Heart left ventricle (tissue), 16 donors: ENCODE data around the gene CDK18. TPM values are rescaled to one million over a fixed set of nuclear protein-coding genes. Genes with fewer than 3 reads are reported as not detected.

ENCODE experiments used
- ATAC-seq, 4 donors: fragments of 200-7000 bp; cut with Tn5 transposase; one replicate each; pipeline ENCODE4 v1.9.1; 2020 to 2022; ENCODE audit warnings: moderate library complexity in 4 of 4, mild to moderate bottlenecking in 3 of 4, moderate number of reproducible peaks in 1 of 4
- DNase-seq, 5 donors: peaks; one replicate each; pipeline ENCODE4 v3.0.0-alpha.2; 2020
- H3K27ac ChIP-seq, 12 donors: fragments of 200-600 bp; sonication (generic) in 4 of 12; one replicate each; pipeline versions ENCODE4 v1.5.0 to v1.8.0; 2016 to 2022; ENCODE audit warnings: mild to moderate bottlenecking in 2 of 12
- H3K27me3 ChIP-seq, 9 donors: fragments of 200-600 bp; sonication (generic) in 2 of 9; one replicate each; pipeline versions ENCODE4 v1.5.1 to v1.8.0; 2016 to 2022; ENCODE audit warnings: mild to moderate bottlenecking in 3 of 9
- H3K36me3 ChIP-seq, 9 donors: fragments of 200-600 bp; sonication (generic) in 2 of 9; one replicate each; pipeline versions ENCODE4 v1.5.0 to v1.8.0; 2018 to 2022; ENCODE audit warnings: mild to moderate bottlenecking in 2 of 9
- H3K4me1 ChIP-seq, 12 donors: fragments of 200-600 bp; sonication (generic) in 4 of 12; one replicate each; pipeline versions ENCODE4 v1.5.0 to v1.8.0; 2016 to 2022; ENCODE audit warnings: mild to moderate bottlenecking in 3 of 12
- H3K4me3 ChIP-seq, 12 donors: fragments of 200-600 bp; sonication (generic) in 4 of 12; one replicate each; pipeline versions ENCODE4 v1.5.0 to v1.8.0; 2017 to 2022; ENCODE audit warnings: mild to moderate bottlenecking in 9 of 12, moderate library complexity in 4 of 12
- H3K9me3 ChIP-seq, 12 donors: fragments of 200-600 bp; sonication (generic) in 4 of 12; one replicate each; pipeline versions ENCODE4 v1.5.0 to v1.8.0; 2016 to 2022; ENCODE audit warnings: mild to moderate bottlenecking in 1 of 12
- CTCF ChIP-seq, 12 donors: fragments of 200-600 bp; sonication (generic) in 4 of 12; IDR thresholded peaks; one replicate each; pipeline versions ENCODE4 v1.5.0 to v1.8.0; 2018 to 2022; ENCODE audit warnings: antibody characterized with exemption in 12 of 12, mild to moderate bottlenecking in 5 of 12
- POLR2A ChIP-seq, 2 donors: fragments of 450-650 bp; IDR thresholded peaks; one replicate each; pipeline ENCODE4 v1.6.1; 2017; ENCODE audit warnings: antibody characterized with exemption in 2 of 2, mild to moderate bottlenecking in 2 of 2, moderate library complexity in 2 of 2
- WGBS, 4 donors: extraction: QIAGEN DNeasy Blood & Tissue Kit in 2 of 4; methylation state at CpG; one replicate each; pipeline versions ENCODE4 v1.1.5 to v1.1.7; 2013 to 2018; 5-methylcytosine and 5-hydroxymethylcytosine counted together
- intact Hi-C, 10 donors: fragments of 100-400 bp; cut with DNase I; formaldehyde crosslinking; loops; one replicate each; pipeline versions ENCODE4 v1.11.1 to v1.14.2; 2022
- polyA plus RNA-seq, 2 donors: library from polyadenylated mRNA; stranded (reverse); fragments of 200-250 nt; gene quantifications; one replicate each; pipeline ENCODE4 v1.2.3, GENCODE V29; 2013
- total RNA-seq, 9 donors: library from RNA; depleted of rRNA in 2 of 9; stranded (reverse); fragments of >200 nt in 2 of 9; fragmentation: NEBNext Ultra II Directional in 3 of 9; extraction: Animal tissue kit (Norgen Biotek cat#: 25700) in 3 of 9; gene quantifications; one replicate each; pipeline versions ENCODE4 v1.1.0 to v1.2.4, GENCODE V29; 2016 to 2023
- donor health status: ischemic (EF 13 %, LVEDD 7.1; RV severe dilation, severe dysfunction).
- donor health status: healthy with polysubstance abuse.
- donor health status: DM: no; HTN: yes; CAD: no.
- donor health status: DM: no; HTN: no; CAD: no.
- donor health status: ischemic (EF 25% LVEDD 6.9; RV normal size, moderate dysfunction).
- donor health status: ischemic (EF 25% LVEDD 5.7; RV mildly dilated, moderate dysfunction).
- donor health status: healthy.
- donor health status: DM: yes; HTN: yes; CAD: no.
- donor health status: ischemic (EF 35%, LVEDD 5.7; RV mildly dilated, moderate dysfunction).
- donor health status: nonischemic (EF 11% LVEDD 7.7; RV severe dilation, severe dysfunction).
- donor health status: DM: yes; HTN: yes; CAD: no.
- donor health status: PGD.
- donor health status: ischemic (EF 29% LVEDD 5.4; RV normal size, mild dysfunction).
- donor health status: nonischemic (EF 23%, LVEDD 6.1; RV moderate dilation, normal function).

Gene CDK18
- total and polyA plus RNA-seq, 11 donors = 62.5 to 198 (median 141) TPM

- TF ChIP-seq POLR2A (IDR thresholded peaks at IDR 0.05) (no peak), CTCF (IDR thresholded peaks at IDR 0.05) (peak in 1 of 12 donors; percentile 3)
- H3K27me3 ChIP-seq = peaks cover 0 to 13% (median 0%) of the 10 kb centered on the region in 9 donors
- DNase-seq (peak; percentile 80 to 88 (median 85)), ATAC-seq (peak; percentile 90 to 94 (median 90))
- H3K27ac ChIP-seq = peak overlapping the region; percentile 26 to 86 (median 79)
- no peaks in the 10 kb centered on the region for H3K36me3 ChIP-seq
- H3K4me3 ChIP-seq = peak overlapping the region in 10 of 12 donors; percentile 15 to 48 (median 36)
- 0 to 2% (median 1%) methylated on average over 24 to 25 of the region's 25 CpGs for WGBS, 4 donors
- intact Hi-C loops = loop anchor here in 2 of 10 donors (5.0 kb wide), 1 partner anchor 39 kb away; no protein-coding TSS in a partner anchor
- no peaks in the 10 kb centered on the region for H3K9me3 ChIP-seq
- H3K4me1 ChIP-seq = peaks cover 0 to 23% (median 18%) of the 10 kb centered on the region in 12 donors
Observed at GRCh38 chr1:205543351-205544301, 39.2 kb downstream of the CDK18 start.

GRCh38 chr1:205545001-205545919 lies 40.8 kb downstream of the CDK18 start:
- peaks cover 0 to 21% (median 17%) of the 10 kb centered on the region in 12 donors for H3K4me1 ChIP-seq
- peaks cover 0 to 19% (median 0%) of the 10 kb centered on the region in 9 donors for H3K27me3 ChIP-seq
- no peak overlapping the region for H3K4me3 ChIP-seq
- no peaks in the 10 kb centered on the region for H3K9me3 ChIP-seq
- no peaks in the 10 kb centered on the region for H3K36me3 ChIP-seq
- intact Hi-C loops = no loop called here
- ATAC-seq = no peak
- DNase-seq = peak in 1 of 5 donors; percentile 11
- H3K27ac ChIP-seq = peak overlapping the region in 1 of 12 donors; percentile 85
- WGBS, 4 donors = 83 to 86% (median 84%) methylated on average over 18 to 19 of the region's 19 CpGs
- TF ChIP-seq CTCF (IDR thresholded peaks at IDR 0.05) = no peak
- no peak for TF ChIP-seq POLR2A (IDR thresholded peaks at IDR 0.05)

GRCh38 chr1:205545991-205546390 lies 41.5 kb downstream of the CDK18 start:
- ATAC-seq (no peak), DNase-seq (no peak)
- H3K4me3 ChIP-seq = no peak overlapping the region
- H3K27ac ChIP-seq = no peak overlapping the region
- H3K4me1 ChIP-seq = peaks cover 0 to 21% (median 17%) of the 10 kb centered on the region in 12 donors
- peaks cover 0 to 19% (median 0%) of the 10 kb centered on the region in 9 donors for H3K27me3 ChIP-seq
- WGBS, 4 donors = 87 to 92% (median 90%) methylated on average over 4 to 5 of the region's 5 CpGs
- TF ChIP-seq POLR2A (IDR thresholded peaks at IDR 0.05) = no peak
- TF ChIP-seq CTCF (IDR thresholded peaks at IDR 0.05) = no peak
- intact Hi-C loops = no loop called here
- H3K36me3 ChIP-seq = no peaks in the 10 kb centered on the region
- H3K9me3 ChIP-seq = no peaks in the 10 kb centered on the region
